GM04503 (cell line): ENCODE measurements around the gene HACD4.

Experiments
- DNase-seq: peaks from one replicate; pipeline ENCODE4 v3.0.0-alpha.2; 2012; ENCODE audit warnings: low read depth

The HACD4 gene

GRCh38 chr9:21031091-21031807, at the start of gene HACD4:
Gene HACD4, minus strand, starts transcription at chr9:21031640. Its CDS starts 50 bp downstream, at chr9:21031590.
- DNase-seq = no peak

- no peak for DNase-seq
Observed at GRCh38 chr9:21080793-21081192, 49.4 kb upstream of the HACD4 start.

GRCh38 chr9:21078702-21079101, 47.3 kb upstream of the HACD4 start:
- DNase-seq = no peak

GRCh38 chr9:21077781-21078180, 46.3 kb upstream of the HACD4 start, which contains the start of gene IFNB1:
Gene IFNB1, minus strand, starts transcription at chr9:21077942. Its CDS starts 73 bp downstream, at chr9:21077869.
- no peak for DNase-seq

- no peak for DNase-seq
Observed at GRCh38 chr9:21075484-21075883, 44.0 kb upstream of the HACD4 start.

GRCh38 chr9:21070906-21071305, 39.5 kb upstream of the HACD4 start:
- no peak for DNase-seq

- peak; percentile 87 for DNase-seq
Observed at GRCh38 chr9:21070171-21070571, 38.7 kb upstream of the HACD4 start.

GRCh38 chr9:21060919-21061561, 29.6 kb upstream of the HACD4 start:
- peak; percentile 51 for DNase-seq

- DNase-seq = no peak
Observed at GRCh38 chr9:21056931-21057330, 25.5 kb upstream of the HACD4 start.

- no peak for DNase-seq
Observed at GRCh38 chr9:21053851-21054250, 22.4 kb upstream of the HACD4 start.

- DNase-seq = no peak
Observed at GRCh38 chr9:21047281-21047691, 15.8 kb upstream of the HACD4 start.

GRCh38 chr9:21043841-21044240, 12.4 kb upstream of the HACD4 start:
- no peak for DNase-seq

GRCh38 chr9:21042466-21042865, 11.0 kb upstream of the HACD4 start:
- DNase-seq = no peak

- DNase-seq = no peak
Observed at GRCh38 chr9:21039302-21039701, 7.9 kb upstream of the HACD4 start.

- no peak for DNase-seq
Observed at GRCh38 chr9:21037278-21037677, 5.8 kb upstream of the HACD4 start.

GRCh38 chr9:21031808-21032183, 356 bp upstream of the HACD4 start:
- no peak for DNase-seq

GRCh38 chr9:21030389-21031035, 928 bp downstream of the HACD4 start:
- peak; percentile 56 for DNase-seq

GRCh38 chr9:21029661-21030060, 1.8 kb downstream of the HACD4 start:
- no peak for DNase-seq

GRCh38 chr9:21028466-21028865, 3.0 kb downstream of the HACD4 start:
- no peak for DNase-seq

- DNase-seq = no peak
Observed at GRCh38 chr9:21027295-21027694, 4.1 kb downstream of the HACD4 start.

- DNase-seq = no peak
Observed at GRCh38 chr9:21023861-21024260, 7.6 kb downstream of the HACD4 start.

GRCh38 chr9:21018177-21018576, 13.3 kb downstream of the HACD4 start:
- no peak for DNase-seq
